ENCODE data around the gene ANP32A.
"Not testable (repeated sequence)": the region's sequence is repeated elsewhere in the genome, so short reads cannot be mapped to it uniquely, and the experiment has no call there.

Gene ANP32A

DNA sequence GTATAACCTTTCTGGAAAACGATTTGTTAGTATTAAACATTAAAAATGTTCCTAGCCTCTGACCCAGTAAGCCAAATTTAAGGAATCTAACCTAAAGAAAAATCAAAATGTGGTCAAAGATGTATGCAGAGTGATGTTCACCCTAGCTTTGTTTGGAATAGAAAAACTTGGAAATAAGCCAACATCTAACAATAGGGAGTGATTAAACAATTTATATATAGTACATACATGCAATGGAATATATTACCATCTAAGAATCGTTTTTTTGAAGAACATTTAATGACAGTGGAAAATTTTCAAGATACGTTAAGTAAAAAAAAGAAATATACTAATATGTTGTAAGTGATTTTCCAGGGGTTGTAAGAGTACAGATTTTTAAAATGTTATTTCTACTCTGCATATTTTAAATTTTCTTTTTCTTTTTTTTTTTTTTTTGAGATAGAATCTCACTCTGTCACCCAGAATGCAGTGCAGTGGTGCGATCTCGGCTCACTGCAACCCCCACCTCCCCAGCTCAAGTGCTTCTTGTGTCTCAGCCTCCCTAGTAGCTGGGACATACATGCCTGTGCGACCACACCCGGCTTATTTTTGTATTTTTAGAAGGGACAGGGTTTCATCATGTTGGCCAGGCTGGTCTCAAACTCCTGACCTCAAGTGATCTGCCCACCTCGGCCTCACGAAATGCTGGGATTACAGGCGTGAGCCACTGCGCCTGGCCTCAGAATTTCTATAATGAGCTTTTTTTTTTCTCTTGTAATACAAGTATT lies 54.9 kb downstream of the ANP32A start:
- no peak overlapping the region for H3K9ac ChIP-seq (ENCODE audit: low read length in 5 of 5)
- H3K9me3 ChIP-seq (ENCODE audit: control insufficient read depth in 5 of 5, low read length in 5 of 5), result no peaks in the 10 kb centered on the region
- no peak overlapping the region for H3K27ac ChIP-seq (ENCODE audit: low read depth, low read length)

GRCh38 chr15:68764090-68764489 lies 56.6 kb downstream of the ANP32A start:
- H3K36me3 ChIP-seq (ENCODE audit: control insufficient read depth in 5 of 5, insufficient read depth in 5 of 5, low read length in 5 of 5), result no peaks in the 10 kb centered on the region
- H3K27ac ChIP-seq (ENCODE audit: low read depth, low read length), result no peak overlapping the region
- H3K9ac ChIP-seq (ENCODE audit: low read length in 5 of 5), result no peak overlapping the region
- H3K27me3 ChIP-seq (ENCODE audit: control insufficient read depth in 5 of 5, insufficient read depth in 4 of 5, low read length in 5 of 5), result no peaks in the 10 kb centered on the region
- peaks cover 0 to 2% (median 0%) of the 10 kb centered on the region in 5 donors for H3K4me1 ChIP-seq (ENCODE audit: control insufficient read depth in 5 of 5, insufficient read depth in 5 of 5, low read length in 5 of 5)
- no peaks in the 10 kb centered on the region for H3K9me3 ChIP-seq (ENCODE audit: control insufficient read depth in 5 of 5, low read length in 5 of 5)
- H3K4me3 ChIP-seq (ENCODE audit: low read depth in 1 of 5, low read length in 5 of 5), result no peak overlapping the region

More for the DNA sequence above, 54.9 kb downstream of the ANP32A start:
- H3K36me3 ChIP-seq (ENCODE audit: control insufficient read depth in 5 of 5, insufficient read depth in 5 of 5, low read length in 5 of 5), result no peaks in the 10 kb centered on the region
- H3K27me3 ChIP-seq (ENCODE audit: control insufficient read depth in 5 of 5, insufficient read depth in 4 of 5, low read length in 5 of 5), result no peaks in the 10 kb centered on the region
- H3K4me3 ChIP-seq (ENCODE audit: low read depth in 1 of 5, low read length in 5 of 5), result no peak overlapping the region
- peaks cover 0 to 2% (median 0%) of the 10 kb centered on the region in 5 donors for H3K4me1 ChIP-seq (ENCODE audit: control insufficient read depth in 5 of 5, insufficient read depth in 5 of 5, low read length in 5 of 5)

DNA sequence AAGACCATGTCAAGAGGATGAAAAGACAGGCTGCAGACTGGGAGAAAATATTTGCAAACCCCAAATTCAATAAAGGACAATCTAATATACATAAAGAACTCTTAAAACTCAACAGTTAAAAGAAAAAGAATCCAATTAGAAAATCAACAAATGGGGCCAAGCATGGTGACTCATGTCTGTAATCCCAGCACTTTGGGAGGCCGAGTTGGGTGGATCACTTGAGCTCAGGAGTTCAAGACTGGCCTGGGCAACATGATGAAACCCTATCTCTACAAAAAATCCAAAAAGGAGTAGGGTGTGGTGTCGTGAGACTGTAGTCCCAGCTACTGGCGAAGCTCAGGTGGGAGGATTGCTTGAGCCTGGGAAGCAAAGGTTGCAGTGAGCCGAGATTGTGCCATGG lies 57.6 kb downstream of the ANP32A start:
- no peaks in the 10 kb centered on the region for H3K36me3 ChIP-seq (ENCODE audit: control insufficient read depth in 5 of 5, insufficient read depth in 5 of 5, low read length in 5 of 5)
- no peaks in the 10 kb centered on the region for H3K9me3 ChIP-seq (ENCODE audit: control insufficient read depth in 5 of 5, low read length in 5 of 5)
- H3K27me3 ChIP-seq (ENCODE audit: control insufficient read depth in 5 of 5, insufficient read depth in 4 of 5, low read length in 5 of 5), result no peaks in the 10 kb centered on the region
- no peak overlapping the region for H3K9ac ChIP-seq (ENCODE audit: low read length in 5 of 5)
- H3K4me3 ChIP-seq (ENCODE audit: low read depth in 1 of 5, low read length in 5 of 5), result no peak overlapping the region
- peaks cover 0 to 2% (median 0%) of the 10 kb centered on the region in 5 donors for H3K4me1 ChIP-seq (ENCODE audit: control insufficient read depth in 5 of 5, insufficient read depth in 5 of 5, low read length in 5 of 5)
- H3K27ac ChIP-seq (ENCODE audit: low read depth, low read length), result no peak overlapping the region

DNA sequence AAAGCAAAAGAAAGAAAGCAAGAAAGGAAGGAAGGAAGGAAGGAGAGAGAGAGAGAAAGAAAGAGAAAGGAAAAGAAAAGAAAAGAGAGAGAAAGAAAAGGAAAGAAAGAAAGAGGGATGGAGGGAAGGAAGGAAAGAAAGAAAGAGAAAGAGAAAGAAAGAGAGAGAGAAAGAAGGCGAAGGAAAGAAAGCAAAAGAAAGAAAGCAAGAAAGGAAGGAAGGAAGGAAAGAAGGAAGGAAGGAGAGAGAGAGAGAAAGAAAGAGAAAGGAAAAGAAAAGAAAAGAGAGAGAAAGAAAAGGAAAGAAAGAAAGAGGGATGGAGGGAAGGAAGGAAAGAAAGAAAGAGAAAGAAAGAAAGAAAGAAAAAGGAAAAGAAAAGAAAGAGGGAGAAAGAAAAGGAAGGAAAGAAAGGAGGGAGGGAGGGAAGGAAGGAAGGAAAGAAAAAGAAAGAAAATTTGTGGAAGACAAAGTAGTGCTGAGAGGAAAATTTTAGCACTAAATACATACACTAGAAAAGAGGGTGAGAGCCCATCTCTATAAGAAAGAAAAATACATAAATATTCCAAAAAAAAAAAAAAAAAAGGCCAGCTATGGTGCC lies 60.6 kb downstream of the ANP32A start:
- not testable (repeated sequence) for H3K36me3 ChIP-seq (ENCODE audit: control insufficient read depth in 5 of 5, insufficient read depth in 5 of 5, low read length in 5 of 5); H3K27ac ChIP-seq (ENCODE audit: low read depth, low read length); H3K9me3 ChIP-seq (ENCODE audit: control insufficient read depth in 5 of 5, low read length in 5 of 5); H3K4me3 ChIP-seq (ENCODE audit: low read depth in 1 of 5, low read length in 5 of 5); H3K27me3 ChIP-seq (ENCODE audit: control insufficient read depth in 5 of 5, insufficient read depth in 4 of 5, low read length in 5 of 5); H3K4me1 ChIP-seq (ENCODE audit: control insufficient read depth in 5 of 5, insufficient read depth in 5 of 5, low read length in 5 of 5); H3K9ac ChIP-seq (ENCODE audit: low read length in 5 of 5)

GRCh38 chr15:68755731-68756130 lies 65.0 kb downstream of the ANP32A start:
- Histone ChIP-seq H3K4me1 (ENCODE audit: control insufficient read depth in 5 of 5, insufficient read depth in 5 of 5, low read length in 5 of 5) (peaks cover 0 to 7% (median 2%) of the 10 kb centered on the region in 5 donors), H3K4me3 (ENCODE audit: low read depth in 1 of 5, low read length in 5 of 5) (no peak overlapping the region), H3K36me3 (ENCODE audit: control insufficient read depth in 5 of 5, insufficient read depth in 5 of 5, low read length in 5 of 5) (no peaks in the 10 kb centered on the region), H3K27me3 (ENCODE audit: control insufficient read depth in 5 of 5, insufficient read depth in 4 of 5, low read length in 5 of 5) (no peaks in the 10 kb centered on the region), H3K27ac (ENCODE audit: low read depth, low read length) (no peak overlapping the region), H3K9me3 (ENCODE audit: control insufficient read depth in 5 of 5, low read length in 5 of 5) (no peaks in the 10 kb centered on the region), H3K9ac (ENCODE audit: low read length in 5 of 5) (no peak overlapping the region)

- Histone ChIP-seq H3K9ac (ENCODE audit: low read length in 5 of 5) (no peak overlapping the region), H3K36me3 (ENCODE audit: control insufficient read depth in 5 of 5, insufficient read depth in 5 of 5, low read length in 5 of 5) (no peaks in the 10 kb centered on the region), H3K4me1 (ENCODE audit: control insufficient read depth in 5 of 5, insufficient read depth in 5 of 5, low read length in 5 of 5) (peaks cover 0 to 10% (median 0%) of the 10 kb centered on the region in 5 donors), H3K27ac (ENCODE audit: low read depth, low read length) (no peak overlapping the region), H3K4me3 (ENCODE audit: low read depth in 1 of 5, low read length in 5 of 5) (no peak overlapping the region), H3K27me3 (ENCODE audit: control insufficient read depth in 5 of 5, insufficient read depth in 4 of 5, low read length in 5 of 5) (no peaks in the 10 kb centered on the region), H3K9me3 (ENCODE audit: control insufficient read depth in 5 of 5, low read length in 5 of 5) (peaks cover 0 to 8% (median 0%) of the 10 kb centered on the region in 5 donors)
These were observed 69.1 kb downstream of the ANP32A start for GRCh38 chr15:68751622-68752021.

DNA sequence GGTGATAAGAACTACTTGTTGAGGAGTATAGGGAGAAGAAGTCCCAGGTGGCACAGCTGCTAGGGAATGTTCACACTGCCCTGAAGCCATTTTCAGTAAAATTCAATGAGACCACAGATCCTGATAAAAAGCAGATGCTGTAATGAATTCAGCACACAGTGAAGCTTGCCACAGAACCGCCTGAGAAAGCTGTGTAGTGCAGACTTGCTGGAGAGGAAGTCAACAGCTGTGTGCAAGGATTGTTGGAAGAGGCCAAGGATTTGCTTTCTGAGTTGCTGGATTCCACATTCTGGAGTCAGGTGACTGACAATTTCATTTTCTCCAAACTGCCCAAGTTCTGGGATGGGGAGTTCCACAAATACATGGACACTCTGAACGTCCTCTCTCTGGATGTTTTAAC lies 70.9 kb downstream of the ANP32A start:
- H3K36me3 ChIP-seq (ENCODE audit: control insufficient read depth in 5 of 5, insufficient read depth in 5 of 5, low read length in 5 of 5), result no peaks in the 10 kb centered on the region
- no peak overlapping the region for H3K9ac ChIP-seq (ENCODE audit: low read length in 5 of 5)
- H3K27ac ChIP-seq (ENCODE audit: low read depth, low read length), result no peak overlapping the region
- H3K4me3 ChIP-seq (ENCODE audit: low read depth in 1 of 5, low read length in 5 of 5), result no peak overlapping the region
- no peaks in the 10 kb centered on the region for H3K27me3 ChIP-seq (ENCODE audit: control insufficient read depth in 5 of 5, insufficient read depth in 4 of 5, low read length in 5 of 5)
- peaks cover 0 to 8% (median 0%) of the 10 kb centered on the region in 5 donors for H3K9me3 ChIP-seq (ENCODE audit: control insufficient read depth in 5 of 5, low read length in 5 of 5)
- peaks cover 0 to 2% (median 0%) of the 10 kb centered on the region in 5 donors for H3K4me1 ChIP-seq (ENCODE audit: control insufficient read depth in 5 of 5, insufficient read depth in 5 of 5, low read length in 5 of 5)

DNA sequence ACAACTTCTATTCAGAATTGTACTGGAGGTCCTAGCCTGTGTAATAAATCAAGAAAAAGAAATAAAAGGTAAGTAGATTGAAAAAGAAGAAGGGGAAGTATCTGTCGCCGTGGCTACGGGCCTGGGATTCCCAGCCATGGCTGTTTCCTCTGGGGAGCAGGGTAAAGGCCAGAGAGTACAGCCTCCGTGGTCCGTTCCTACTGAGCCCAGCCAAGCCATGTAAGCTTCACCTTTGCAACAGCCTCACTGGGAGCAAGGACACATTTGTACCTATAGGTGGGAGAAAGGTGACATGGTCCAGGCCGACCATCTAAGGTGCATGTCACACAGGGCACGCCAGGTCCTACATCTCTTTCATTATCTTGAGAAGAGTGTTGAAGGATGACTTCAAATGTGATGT lies 71.3 kb downstream of the ANP32A start:
- H3K4me1 ChIP-seq (ENCODE audit: control insufficient read depth in 5 of 5, insufficient read depth in 5 of 5, low read length in 5 of 5), result peaks cover 0 to 2% (median 0%) of the 10 kb centered on the region in 5 donors
- H3K27me3 ChIP-seq (ENCODE audit: control insufficient read depth in 5 of 5, insufficient read depth in 4 of 5, low read length in 5 of 5), result no peaks in the 10 kb centered on the region
- H3K9me3 ChIP-seq (ENCODE audit: control insufficient read depth in 5 of 5, low read length in 5 of 5), result peaks cover 0 to 8% (median 0%) of the 10 kb centered on the region in 5 donors
- no peaks in the 10 kb centered on the region for H3K36me3 ChIP-seq (ENCODE audit: control insufficient read depth in 5 of 5, insufficient read depth in 5 of 5, low read length in 5 of 5)
- no peak overlapping the region for H3K27ac ChIP-seq (ENCODE audit: low read depth, low read length)
- no peak overlapping the region for H3K4me3 ChIP-seq (ENCODE audit: low read depth in 1 of 5, low read length in 5 of 5)
- no peak overlapping the region for H3K9ac ChIP-seq (ENCODE audit: low read length in 5 of 5)

- Histone ChIP-seq H3K4me3 (ENCODE audit: low read depth in 1 of 5, low read length in 5 of 5) (no peak overlapping the region), H3K36me3 (ENCODE audit: control insufficient read depth in 5 of 5, insufficient read depth in 5 of 5, low read length in 5 of 5) (no peaks in the 10 kb centered on the region), H3K4me1 (ENCODE audit: control insufficient read depth in 5 of 5, insufficient read depth in 5 of 5, low read length in 5 of 5) (peaks cover 0 to 3% (median 0%) of the 10 kb centered on the region in 5 donors), H3K27ac (ENCODE audit: low read depth, low read length) (no peak overlapping the region), H3K27me3 (ENCODE audit: control insufficient read depth in 5 of 5, insufficient read depth in 4 of 5, low read length in 5 of 5) (no peaks in the 10 kb centered on the region), H3K9me3 (ENCODE audit: control insufficient read depth in 5 of 5, low read length in 5 of 5) (peaks cover 0 to 3% (median 0%) of the 10 kb centered on the region in 5 donors), H3K9ac (ENCODE audit: low read length in 5 of 5) (no peak overlapping the region)
These were observed 77.4 kb downstream of the ANP32A start for GRCh38 chr15:68743256-68743655.

- H3K9me3 ChIP-seq (ENCODE audit: control insufficient read depth in 5 of 5, low read length in 5 of 5), result peaks cover 0 to 3% (median 0%) of the 10 kb centered on the region in 5 donors
- H3K9ac ChIP-seq (ENCODE audit: low read length in 5 of 5), result no peak overlapping the region
- no peaks in the 10 kb centered on the region for H3K36me3 ChIP-seq (ENCODE audit: control insufficient read depth in 5 of 5, insufficient read depth in 5 of 5, low read length in 5 of 5)
- H3K27ac ChIP-seq (ENCODE audit: low read depth, low read length), result no peak overlapping the region
- H3K4me1 ChIP-seq (ENCODE audit: control insufficient read depth in 5 of 5, insufficient read depth in 5 of 5, low read length in 5 of 5), result peaks cover 0 to 11% (median 3%) of the 10 kb centered on the region in 5 donors
- H3K27me3 ChIP-seq (ENCODE audit: control insufficient read depth in 5 of 5, insufficient read depth in 4 of 5, low read length in 5 of 5), result no peaks in the 10 kb centered on the region
- H3K4me3 ChIP-seq (ENCODE audit: low read depth in 1 of 5, low read length in 5 of 5), result no peak overlapping the region
These were observed 81.2 kb downstream of the ANP32A start for GRCh38 chr15:68739390-68740080.

Data from subcutaneous abdominal adipose tissue (tissue), 5 donors.